ENCODE data around the gene IFNE. TPM values are rescaled to one million over a fixed set of nuclear protein-coding genes. Genes with fewer than 3 reads are reported as not detected.

IFNE gene
- total RNA-seq, 2 experiments from 2014 or later = not detected

DNA sequence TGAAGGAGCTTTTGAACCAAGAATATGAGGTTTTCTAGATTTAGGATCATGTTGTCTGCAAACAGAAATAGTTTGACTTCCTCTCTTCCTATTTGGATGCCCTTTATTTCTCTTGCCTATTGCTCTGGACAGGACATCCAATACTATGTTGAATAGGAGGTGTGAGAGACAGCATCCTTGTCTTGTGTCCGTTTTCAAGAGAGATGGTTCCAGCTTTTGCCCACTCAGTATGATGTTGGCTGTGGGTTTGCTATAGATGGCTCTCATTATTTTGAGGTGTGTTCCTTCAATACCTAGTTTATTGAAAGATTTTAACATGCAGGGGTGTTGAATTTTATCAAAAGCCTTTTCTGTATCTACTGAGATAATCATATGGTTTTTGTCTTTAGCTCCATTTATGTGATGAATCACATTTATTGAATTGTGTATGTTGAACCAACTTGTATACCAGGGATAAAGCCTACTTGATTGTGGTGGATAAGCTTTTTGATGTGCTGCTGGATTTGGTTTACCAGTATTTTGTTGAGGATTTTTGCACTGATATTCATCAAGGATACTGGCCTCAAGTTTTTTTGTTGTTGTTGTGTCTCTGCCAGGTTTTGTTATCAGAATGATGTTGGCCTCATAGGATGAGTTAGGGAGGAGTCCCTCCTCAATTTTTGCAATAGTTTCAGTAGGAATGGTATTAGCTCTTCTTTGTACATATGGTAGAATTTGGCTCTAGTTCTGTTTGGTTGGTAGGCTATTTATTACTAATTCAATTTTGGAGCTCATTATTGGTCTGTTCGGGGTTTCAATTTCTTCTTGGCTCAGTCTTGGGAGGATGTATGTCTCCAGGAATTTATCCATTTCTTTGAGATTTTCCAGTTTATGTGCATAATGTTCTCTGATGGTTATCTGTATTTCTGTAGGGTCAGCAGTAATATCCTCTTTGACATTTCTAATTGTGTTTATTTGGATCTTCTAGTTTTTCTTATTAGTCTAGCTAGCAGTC, 41.2 kb upstream of the IFNE start:
- H3K4me2 ChIP-seq (ENCODE audit: low read length) = no peak overlapping the region
- no peaks in the 10 kb centered on the region for H3K9me2 ChIP-seq (ENCODE audit: insufficient read depth, low read length)
- no peak for DNase-seq (ENCODE audit: low spot score)
- no peaks in the 10 kb centered on the region for H3K4me1 ChIP-seq (ENCODE audit: insufficient read depth, low read length, poor library complexity, severe bottlenecking)
- ChIA-PET POLR2A (interaction anchor here (0.6 to 1.1 kb wide), 2 partner anchors 10 to 141 kb away, joined by 3 read pairs; no protein-coding TSS in a partner anchor), CTCF (ENCODE audit: unreplicated experiment) (no interaction called here)
- H3K4me3 ChIP-seq (ENCODE audit: low read depth, low read length, poor library complexity, severe bottlenecking) = no peak overlapping the region
- no peaks in the 10 kb centered on the region for H3K79me2 ChIP-seq (ENCODE audit: insufficient read depth, low read depth, low read length)
- H2AFZ ChIP-seq (ENCODE audit: low read length) = no peak overlapping the region
- H4K20me1 ChIP-seq (ENCODE audit: insufficient read depth, low read length) = no peaks in the 10 kb centered on the region
- no peaks in the 10 kb centered on the region for H3K9me3 ChIP-seq (ENCODE audit: low read length)
- H3K27ac ChIP-seq (ENCODE audit: low read depth, low read length, poor library complexity, severe bottlenecking) = no peak overlapping the region
- H3K36me3 ChIP-seq (ENCODE audit: insufficient read depth, low read length) = no peaks in the 10 kb centered on the region
- TF ChIP-seq EZH2phosphoT487 (IDR thresholded peaks at IDR 0.05; ENCODE audit: borderline replicate concordance, low read depth, low read length) = no peak
- TF ChIP-seq, protein P1, sequence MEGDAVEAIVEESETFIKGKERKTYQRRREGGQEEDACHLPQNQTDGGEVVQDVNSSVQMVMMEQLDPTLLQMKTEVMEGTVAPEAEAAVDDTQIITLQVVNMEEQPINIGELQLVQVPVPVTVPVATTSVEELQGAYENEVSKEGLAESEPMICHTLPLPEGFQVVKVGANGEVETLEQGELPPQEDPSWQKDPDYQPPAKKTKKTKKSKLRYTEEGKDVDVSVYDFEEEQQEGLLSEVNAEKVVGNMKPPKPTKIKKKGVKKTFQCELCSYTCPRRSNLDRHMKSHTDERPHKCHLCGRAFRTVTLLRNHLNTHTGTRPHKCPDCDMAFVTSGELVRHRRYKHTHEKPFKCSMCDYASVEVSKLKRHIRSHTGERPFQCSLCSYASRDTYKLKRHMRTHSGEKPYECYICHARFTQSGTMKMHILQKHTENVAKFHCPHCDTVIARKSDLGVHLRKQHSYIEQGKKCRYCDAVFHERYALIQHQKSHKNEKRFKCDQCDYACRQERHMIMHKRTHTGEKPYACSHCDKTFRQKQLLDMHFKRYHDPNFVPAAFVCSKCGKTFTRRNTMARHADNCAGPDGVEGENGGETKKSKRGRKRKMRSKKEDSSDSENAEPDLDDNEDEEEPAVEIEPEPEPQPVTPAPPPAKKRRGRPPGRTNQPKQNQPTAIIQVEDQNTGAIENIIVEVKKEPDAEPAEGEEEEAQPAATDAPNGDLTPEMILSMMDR (conservative IDR thresholded peaks at IDR 0.05; ENCODE audit: low read length) = no peak
- BruUV-seq (replicated peaks) = no TSS peak
- intact Hi-C loops (cut with micrococcal nuclease; ENCODE audit: unreplicated experiment) = no loop called here

GRCh38 chr9:21522348-21522747, 40.2 kb upstream of the IFNE start:
- H4K20me1 ChIP-seq (ENCODE audit: insufficient read depth, low read length) = no peaks in the 10 kb centered on the region
- H3K9me2 ChIP-seq (ENCODE audit: insufficient read depth, low read length) = no peaks in the 10 kb centered on the region
- no peak overlapping the region for H3K27ac ChIP-seq (ENCODE audit: low read depth, low read length, poor library complexity, severe bottlenecking)
- no TSS peak for BruUV-seq (replicated peaks)
- TF ChIP-seq, protein P1 (conservative IDR thresholded peaks at IDR 0.05; ENCODE audit: low read length) = no peak
- no peak for TF ChIP-seq EZH2phosphoT487 (IDR thresholded peaks at IDR 0.05; ENCODE audit: borderline replicate concordance, low read depth, low read length)
- no peak overlapping the region for H2AFZ ChIP-seq (ENCODE audit: low read length)
- H3K36me3 ChIP-seq (ENCODE audit: insufficient read depth, low read length) = no peaks in the 10 kb centered on the region
- CTCF ChIA-PET (ENCODE audit: unreplicated experiment) = no interaction called here
- H3K9me3 ChIP-seq (ENCODE audit: low read length) = no peaks in the 10 kb centered on the region
- intact Hi-C loops (cut with micrococcal nuclease; ENCODE audit: unreplicated experiment) = no loop called here
- H3K4me1 ChIP-seq (ENCODE audit: insufficient read depth, low read length, poor library complexity, severe bottlenecking) = no peaks in the 10 kb centered on the region
- POLR2A ChIA-PET = interaction anchor here (1.1 kb wide), 1 partner anchor 142 kb away, joined by 3 read pairs; no protein-coding TSS in a partner anchor
- no peak for DNase-seq (ENCODE audit: low spot score)
- no peak overlapping the region for H3K4me3 ChIP-seq (ENCODE audit: low read depth, low read length, poor library complexity, severe bottlenecking)
- H3K4me2 ChIP-seq (ENCODE audit: low read length) = no peak overlapping the region
- H3K79me2 ChIP-seq (ENCODE audit: insufficient read depth, low read depth, low read length) = no peaks in the 10 kb centered on the region

DNA sequence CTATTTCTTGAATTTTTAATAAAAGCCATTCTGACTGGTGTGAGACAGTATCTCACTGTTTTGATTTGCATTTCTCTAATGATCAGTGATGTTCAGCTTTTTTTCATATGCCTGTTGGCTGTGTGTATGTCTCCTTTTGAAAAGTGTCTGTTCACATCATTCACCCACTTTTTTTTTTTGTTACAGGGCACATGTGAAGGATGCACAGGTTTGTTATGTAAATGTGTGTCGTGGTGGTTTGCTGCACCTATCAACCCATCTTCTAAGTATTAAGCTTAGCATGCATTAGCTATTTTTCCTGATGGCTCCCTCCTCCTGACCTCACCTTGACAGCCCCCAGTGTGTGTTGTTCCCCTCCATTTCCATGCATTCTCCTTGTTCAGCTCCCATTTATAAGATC, 39.3 kb upstream of the IFNE start:
- no peak for DNase-seq (ENCODE audit: low spot score)
- H3K79me2 ChIP-seq (ENCODE audit: insufficient read depth, low read depth, low read length) = no peaks in the 10 kb centered on the region
- no TSS peak for BruUV-seq (replicated peaks)
- ChIA-PET POLR2A (interaction anchor here (0.9 to 2.1 kb wide), 2 partner anchors 10 to 12 kb away, joined by 3 to 5 read pairs; no protein-coding TSS in a partner anchor), CTCF (ENCODE audit: unreplicated experiment) (no interaction called here)
- H3K4me2 ChIP-seq (ENCODE audit: low read length) = no peak overlapping the region
- no peak for TF ChIP-seq EZH2phosphoT487 (IDR thresholded peaks at IDR 0.05; ENCODE audit: borderline replicate concordance, low read depth, low read length)
- TF ChIP-seq, protein P1 (conservative IDR thresholded peaks at IDR 0.05; ENCODE audit: low read length) = no peak
- H4K20me1 ChIP-seq (ENCODE audit: insufficient read depth, low read length) = no peaks in the 10 kb centered on the region
- H3K9me2 ChIP-seq (ENCODE audit: insufficient read depth, low read length) = no peaks in the 10 kb centered on the region
- intact Hi-C loops (cut with micrococcal nuclease; ENCODE audit: unreplicated experiment) = no loop called here
- no peak overlapping the region for H3K27ac ChIP-seq (ENCODE audit: low read depth, low read length, poor library complexity, severe bottlenecking)
- H3K4me3 ChIP-seq (ENCODE audit: low read depth, low read length, poor library complexity, severe bottlenecking) = no peak overlapping the region
- H3K36me3 ChIP-seq (ENCODE audit: insufficient read depth, low read length) = no peaks in the 10 kb centered on the region
- H3K9me3 ChIP-seq (ENCODE audit: low read length) = no peaks in the 10 kb centered on the region
- no peak overlapping the region for H2AFZ ChIP-seq (ENCODE audit: low read length)
- no peaks in the 10 kb centered on the region for H3K4me1 ChIP-seq (ENCODE audit: insufficient read depth, low read length, poor library complexity, severe bottlenecking)
